Uterus (tissue), 4 donors: Measurements from ENCODE around the gene PAX3. TPM values are rescaled to one million over a fixed set of nuclear protein-coding genes. Genes with fewer than 3 reads are reported as not detected.

ENCODE experiments used
- total RNA-seq, 4 donors: library from RNA; depleted of rRNA in 3 of 4; stranded (reverse); fragments of >200 nt in 3 of 4; gene quantifications; one replicate each; pipeline versions ENCODE4 v1.1.0 to v1.2.4, GENCODE V29; 2014 to 2023
- donor health status: DM: yes; HTN: yes; CAD: no.

Gene PAX3
- total RNA-seq, 4 donors from 2014 or later, result not detected

Other genes starting within 250 kb of the PAX3 start
- gene SGPP2, start 125.5 kb upstream of the PAX3 start, total RNA-seq, result 1 to 10 TPM in 2 of 4 donors, under 1 TPM in 1, not detected in 1; under 0.01 to 8.6 (median 4.2) TPM